GM06990 (cell line): ENCODE results near the gene ROMO1.

Experiments
- DNase-seq: peaks from one replicate; pipeline ENCODE4 v3.0.0-alpha.2; 2011; ENCODE audit not compliant: insufficient read length; ENCODE audit errors: extremely low read depth
- H3K27me3 ChIP-seq: replicated peaks from 2 replicates; pipeline ENCODE4 v1.6.0; 2011; ENCODE audit warnings: low read length; ENCODE audit not compliant: control insufficient read depth, insufficient read depth
- H3K36me3 ChIP-seq: 2 replicates; pipeline ENCODE4 v1.5.1; 2011; ENCODE audit warnings: low read length; ENCODE audit not compliant: control insufficient read depth, insufficient read depth
- H3K4me3 ChIP-seq: replicated peaks from 2 replicates; pipeline ENCODE4 v1.5.1; 2011; ENCODE audit warnings: low read depth, mild to moderate bottlenecking, control low read depth, low read length
- TF ChIP-seq, protein P1 (sequence below): IDR thresholded peaks from 2 replicates; pipeline ENCODE4 v1.5.1; 2011; ENCODE audit warnings: low read length, control low read depth, mild to moderate bottlenecking, inconsistent platforms; ENCODE audit not compliant: insufficient read depth, poor library complexity, severe bottlenecking

The ROMO1 gene

GRCh38 chr20:35699127-35699956, at the start of gene ROMO1, which contains the start of gene NFS1:
TSS of gene ROMO1 (plus strand) at chr20:35699405. CDS start at chr20:35699633, 228 bp downstream.
TSS of gene NFS1 (minus strand) at chr20:35699352. CDS start at chr20:35699288, 64 bp downstream.
- DNase-seq, result peak; percentile 89
- H3K4me3 ChIP-seq, result peak within 1 kb of the TSS; percentile 79
- TF ChIP-seq, protein P1, sequence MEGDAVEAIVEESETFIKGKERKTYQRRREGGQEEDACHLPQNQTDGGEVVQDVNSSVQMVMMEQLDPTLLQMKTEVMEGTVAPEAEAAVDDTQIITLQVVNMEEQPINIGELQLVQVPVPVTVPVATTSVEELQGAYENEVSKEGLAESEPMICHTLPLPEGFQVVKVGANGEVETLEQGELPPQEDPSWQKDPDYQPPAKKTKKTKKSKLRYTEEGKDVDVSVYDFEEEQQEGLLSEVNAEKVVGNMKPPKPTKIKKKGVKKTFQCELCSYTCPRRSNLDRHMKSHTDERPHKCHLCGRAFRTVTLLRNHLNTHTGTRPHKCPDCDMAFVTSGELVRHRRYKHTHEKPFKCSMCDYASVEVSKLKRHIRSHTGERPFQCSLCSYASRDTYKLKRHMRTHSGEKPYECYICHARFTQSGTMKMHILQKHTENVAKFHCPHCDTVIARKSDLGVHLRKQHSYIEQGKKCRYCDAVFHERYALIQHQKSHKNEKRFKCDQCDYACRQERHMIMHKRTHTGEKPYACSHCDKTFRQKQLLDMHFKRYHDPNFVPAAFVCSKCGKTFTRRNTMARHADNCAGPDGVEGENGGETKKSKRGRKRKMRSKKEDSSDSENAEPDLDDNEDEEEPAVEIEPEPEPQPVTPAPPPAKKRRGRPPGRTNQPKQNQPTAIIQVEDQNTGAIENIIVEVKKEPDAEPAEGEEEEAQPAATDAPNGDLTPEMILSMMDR, result peak; percentile 21
- peaks cover 6% of the 10 kb centered on the region for H3K36me3 ChIP-seq
- no peaks in the 10 kb centered on the region for H3K27me3 ChIP-seq

- Histone ChIP-seq H3K36me3 (peaks cover 18% of the 10 kb centered on the region), H3K4me3 (no peak overlapping the region), H3K27me3 (no peaks in the 10 kb centered on the region)
- TF ChIP-seq, protein P1, result no peak
- no peak for DNase-seq
These were observed 48.6 kb upstream of the ROMO1 start for GRCh38 chr20:35650632-35651031.

DNA sequence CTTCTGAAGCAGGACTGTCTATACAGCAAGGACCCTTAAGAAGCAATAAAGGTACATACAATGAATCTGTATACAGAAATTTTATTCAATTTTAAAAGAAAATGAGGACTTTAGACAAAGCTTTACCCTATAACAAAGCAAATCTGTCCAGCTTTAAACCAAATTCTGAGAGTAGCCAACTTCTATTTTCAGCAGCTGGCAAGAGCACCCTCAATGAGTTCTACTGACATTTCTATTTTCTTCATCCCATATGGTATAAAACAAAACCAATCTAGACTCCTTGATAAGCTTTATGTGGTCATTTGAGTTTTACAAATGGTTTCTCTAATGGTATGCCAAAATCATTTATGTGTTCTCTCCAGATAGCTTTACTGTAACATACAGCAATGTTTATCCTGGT, 47.2 kb upstream of the ROMO1 start:
- peaks cover 18% of the 10 kb centered on the region for H3K36me3 ChIP-seq
- TF ChIP-seq, protein P1, result no peak
- no peak overlapping the region for H3K4me3 ChIP-seq
- DNase-seq, result no peak
- H3K27me3 ChIP-seq, result no peaks in the 10 kb centered on the region

- Histone ChIP-seq H3K4me3 (no peak overlapping the region), H3K27me3 (no peaks in the 10 kb centered on the region), H3K36me3 (peaks cover 18% of the 10 kb centered on the region)
- TF ChIP-seq, protein P1, result no peak
- DNase-seq, result no peak
These were observed 46.4 kb upstream of the ROMO1 start for GRCh38 chr20:35652641-35653429.

GRCh38 chr20:35653430-35653734, 45.8 kb upstream of the ROMO1 start:
- TF ChIP-seq, protein P1, result no peak
- H3K27me3 ChIP-seq, result no peaks in the 10 kb centered on the region
- H3K4me3 ChIP-seq, result no peak overlapping the region
- DNase-seq, result no peak
- peaks cover 18% of the 10 kb centered on the region for H3K36me3 ChIP-seq
